Stimulated activated CD4-positive, alpha-beta T cell treated with anti-CD3 and anti-CD28 coated beads, Interleukin-2, amount 100 ng/mL, for 24 hours (primary cell): Measurements from ENCODE around the gene ADGRG7.
A peak's percentile ranks its signal among the peaks of the same experiment; 100 is the strongest.
"Not testable (repeated sequence)": the region's sequence is repeated elsewhere in the genome, so short reads cannot be mapped to it uniquely, and the experiment has no call there.

Source experiments
- DNase-seq, 2 donors: peaks; one replicate each; pipeline ENCODE4 v3.0.0-alpha.2; 2020

The ADGRG7 gene

DNA sequence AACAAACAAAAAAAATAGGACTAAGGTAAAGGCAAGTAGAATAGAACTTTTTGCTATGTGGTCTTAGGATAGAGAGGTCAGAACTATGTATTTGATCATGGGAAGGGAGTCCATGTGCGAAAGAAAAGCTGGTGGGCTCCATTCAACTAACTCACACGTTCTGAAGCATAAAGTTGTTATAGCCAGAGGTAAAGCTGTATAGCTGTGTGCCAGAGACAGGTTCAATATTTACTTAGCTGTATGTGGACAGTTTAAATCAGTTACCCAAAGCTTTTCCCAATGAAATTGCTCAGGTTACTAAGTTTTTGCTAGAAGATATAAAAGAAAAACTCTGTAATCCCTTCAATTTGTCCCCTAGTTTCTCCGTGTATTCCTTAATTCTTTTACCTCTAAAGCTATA lies 37.8 kb downstream of the ADGRG7 start:
- DNase-seq = no peak

DNA sequence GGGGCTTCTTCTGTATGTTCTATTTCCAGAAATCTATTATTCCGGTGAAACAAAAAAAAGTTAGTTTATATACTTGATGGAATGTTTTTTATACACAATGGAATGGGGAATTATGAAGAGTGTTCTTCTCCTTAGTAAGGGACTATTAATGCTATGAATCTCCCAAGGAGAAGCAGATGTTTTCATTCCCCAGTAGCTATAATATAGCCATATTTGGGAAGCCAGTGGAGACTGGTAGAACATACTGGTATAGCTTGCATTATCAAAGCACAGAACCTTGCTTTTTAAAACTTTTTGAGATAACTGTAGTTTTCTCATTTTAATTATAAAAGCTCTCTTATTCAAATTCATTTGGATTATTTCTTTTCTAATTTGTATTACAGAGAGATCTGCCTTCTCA lies 38.3 kb downstream of the ADGRG7 start:
- no peak for DNase-seq

- DNase-seq = no peak
Observed at GRCh38 chr3:100650651-100651619, 41.5 kb downstream of the ADGRG7 start.

DNA sequence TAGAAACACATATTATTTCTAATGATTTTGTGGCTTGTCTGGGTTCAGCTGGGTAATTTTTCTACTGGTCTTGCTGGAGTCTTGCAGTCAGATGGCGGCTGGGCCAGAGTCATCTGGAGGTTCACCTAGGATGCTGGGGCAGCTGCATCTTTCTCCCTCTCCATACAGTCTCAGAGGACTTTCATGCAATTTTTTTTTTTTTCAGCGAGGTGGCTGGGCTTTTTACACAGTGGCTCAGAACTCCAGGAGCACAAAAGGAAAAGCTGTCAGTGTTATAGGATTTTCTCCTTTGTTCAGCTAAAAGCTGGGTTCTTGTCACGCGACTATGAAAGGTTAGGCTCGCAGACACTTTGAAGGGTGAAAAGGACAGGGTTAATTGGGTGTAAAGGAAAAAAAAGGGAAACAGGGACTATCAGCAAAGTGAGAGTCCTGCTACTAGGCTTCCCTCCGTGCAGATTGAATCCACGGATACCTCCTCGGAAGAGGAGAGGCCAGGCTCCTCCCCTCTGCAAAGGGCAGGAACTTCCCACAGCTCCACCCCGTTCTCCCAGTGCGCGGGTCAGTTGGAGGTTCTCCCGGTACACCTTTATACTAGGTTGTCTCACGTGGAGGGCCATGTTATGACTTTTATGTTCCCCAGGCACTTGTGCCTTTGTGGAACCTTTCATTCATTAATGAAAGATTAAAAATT lies 44.3 kb downstream of the ADGRG7 start:
- DNase-seq = no peak

DNA sequence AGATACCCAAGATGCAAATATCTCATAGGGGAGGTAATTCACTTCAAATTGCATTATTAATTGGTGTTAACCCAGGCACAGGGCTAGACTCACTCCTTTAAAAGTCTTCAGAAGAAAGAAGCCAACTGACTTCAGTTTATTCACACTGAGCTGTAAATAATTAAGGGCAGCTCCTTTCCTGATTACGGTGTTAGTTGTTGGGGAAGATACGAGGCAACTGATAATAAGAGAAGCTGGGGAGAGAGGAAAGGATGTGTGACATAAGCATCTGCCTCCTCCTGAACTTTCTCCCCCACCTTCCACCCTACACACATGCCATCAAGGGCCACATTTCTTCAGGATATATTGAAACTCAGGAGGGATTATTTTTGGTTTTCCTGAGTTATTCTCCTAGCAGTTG lies 47.5 kb downstream of the ADGRG7 start:
- DNase-seq = no peak

- DNase-seq = not testable (repeated sequence)
Observed at GRCh38 chr3:100661294-100661693, 51.9 kb downstream of the ADGRG7 start.

- no peak for DNase-seq
Observed at GRCh38 chr3:100662113-100662823, 52.9 kb downstream of the ADGRG7 start.

GRCh38 chr3:100665230-100665629 lies 55.8 kb downstream of the ADGRG7 start:
- peak in 1 of 2 donors; percentile 11 for DNase-seq

DNA sequence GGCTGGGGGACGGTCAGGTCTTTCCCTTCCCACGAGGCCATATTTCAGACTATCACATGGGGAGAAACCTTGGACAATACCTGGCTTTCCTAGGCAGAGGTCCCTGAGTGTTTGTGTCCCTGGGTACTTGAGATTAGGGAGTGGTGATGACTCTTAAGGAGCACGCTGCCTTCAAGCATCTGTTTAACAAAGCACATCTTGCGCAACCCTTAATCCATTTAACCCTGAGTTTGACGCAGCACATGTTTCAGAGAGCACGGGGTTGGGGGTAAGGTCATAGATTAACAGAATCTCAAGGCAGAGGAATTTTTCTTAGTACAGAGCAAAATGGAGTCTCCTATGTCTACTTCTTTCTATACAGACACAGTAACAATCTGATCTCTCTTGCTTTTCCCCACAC lies 57.3 kb downstream of the ADGRG7 start:
- DNase-seq = not testable (repeated sequence)

GRCh38 chr3:100667316-100667715 lies 57.9 kb downstream of the ADGRG7 start:
- not testable (repeated sequence) for DNase-seq

DNA sequence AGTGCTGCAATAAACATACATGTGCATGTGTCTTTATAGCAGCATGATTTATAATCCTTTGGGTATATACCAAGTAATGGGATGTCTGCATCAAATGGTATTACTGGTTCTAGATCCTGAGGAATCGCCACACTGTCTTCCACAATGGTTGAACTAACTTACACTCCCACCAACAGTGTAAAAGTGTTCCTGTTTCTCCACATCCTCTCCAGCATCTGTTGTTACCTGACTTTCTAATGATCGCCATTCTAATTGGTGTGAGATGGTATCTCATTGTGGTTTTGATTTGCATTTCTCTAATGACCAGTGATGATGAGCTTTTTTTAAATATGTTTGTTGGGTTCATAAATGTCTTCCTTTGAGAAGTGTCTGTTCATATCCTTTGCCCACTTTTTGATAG lies 61.6 kb downstream of the ADGRG7 start:
- not testable (repeated sequence) for DNase-seq

DNA sequence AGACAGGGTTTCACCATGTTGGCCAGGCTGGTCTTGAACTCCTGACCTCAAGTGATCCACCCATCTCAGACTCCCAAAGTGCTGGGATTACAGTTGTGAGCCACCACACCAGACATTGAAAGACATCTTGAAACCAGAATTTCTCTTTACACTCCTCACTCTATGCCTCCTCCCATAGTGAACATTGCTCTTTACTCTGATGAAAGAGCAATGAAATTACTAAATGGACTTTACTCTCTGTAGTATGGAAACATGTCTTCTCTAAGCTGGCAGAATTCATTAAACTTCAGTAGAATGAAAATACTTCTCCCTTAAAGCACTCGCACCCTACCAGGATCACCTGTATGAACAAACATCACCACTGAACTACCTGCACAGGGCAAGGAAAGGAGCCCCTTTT lies 72.1 kb downstream of the ADGRG7 start:
- DNase-seq = no peak

- DNase-seq = no peak
Observed at GRCh38 chr3:100682056-100682853, 72.9 kb downstream of the ADGRG7 start.

GRCh38 chr3:100682854-100683760 lies 73.7 kb downstream of the ADGRG7 start:
- DNase-seq = no peak

- no peak for DNase-seq
Observed at GRCh38 chr3:100693225-100693624, 83.8 kb downstream of the ADGRG7 start.

- no peak for DNase-seq
Observed at GRCh38 chr3:100695696-100696095, 86.3 kb downstream of the ADGRG7 start.

DNA sequence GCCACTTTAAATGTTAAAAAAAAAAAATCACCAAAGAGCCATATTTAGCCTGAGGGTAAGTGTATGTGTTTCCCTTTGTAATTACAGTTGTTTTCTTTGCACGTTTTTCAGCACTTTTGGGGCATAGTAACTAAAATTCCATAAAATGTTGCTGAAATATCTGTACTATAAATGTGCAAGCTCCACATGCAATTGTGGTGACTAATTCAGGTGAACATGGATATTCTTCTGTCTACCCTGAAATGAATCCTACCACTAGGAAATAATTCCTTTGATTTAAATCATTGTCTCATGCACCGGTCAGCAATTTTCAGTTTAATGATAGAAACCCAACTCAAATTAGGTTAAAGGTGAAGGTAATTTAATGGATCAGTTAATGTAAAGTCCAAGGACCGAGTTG lies 86.8 kb downstream of the ADGRG7 start:
- DNase-seq = no peak

DNA sequence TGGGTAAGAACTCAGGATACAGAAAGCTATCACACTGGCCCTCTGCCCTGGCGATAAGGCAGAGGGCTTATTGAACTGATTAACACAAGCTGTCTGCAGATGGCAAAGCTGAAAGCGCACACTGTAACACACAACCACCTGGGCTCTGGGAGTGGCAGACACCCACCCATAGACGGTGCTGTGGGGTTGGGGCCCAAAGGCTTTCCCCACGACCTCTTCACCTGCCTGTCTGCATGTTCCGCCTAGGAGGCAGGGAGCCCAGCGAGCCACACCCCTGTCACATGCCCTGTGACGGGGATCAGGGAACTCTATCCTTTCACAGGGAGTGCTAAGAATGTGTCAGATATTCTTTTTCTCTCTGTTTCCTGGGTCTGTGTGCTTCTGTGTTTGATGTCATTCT lies 87.8 kb downstream of the ADGRG7 start:
- no peak for DNase-seq

GRCh38 chr3:100697723-100698285 lies 88.4 kb downstream of the ADGRG7 start:
- DNase-seq = no peak

DNA sequence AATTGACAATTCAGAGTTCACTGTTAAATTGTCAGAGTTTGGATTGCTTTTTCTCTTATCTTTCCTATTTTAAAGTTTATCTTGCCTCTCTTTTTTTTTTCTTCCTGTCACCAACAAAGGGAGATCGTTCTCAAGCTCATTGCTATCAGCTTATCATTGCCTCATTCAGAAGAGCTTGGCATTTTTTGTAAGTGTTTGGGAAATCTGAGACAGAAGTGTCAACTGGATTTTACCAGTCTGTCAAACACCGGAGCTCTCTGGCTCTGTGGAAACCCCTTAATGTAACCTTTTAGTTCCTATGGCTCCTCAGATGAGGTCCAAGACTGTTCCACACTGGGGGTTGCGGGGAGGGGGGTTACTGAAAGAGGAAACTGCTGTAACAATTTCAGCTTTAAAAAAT lies 89.3 kb downstream of the ADGRG7 start:
- DNase-seq = no peak

DNA sequence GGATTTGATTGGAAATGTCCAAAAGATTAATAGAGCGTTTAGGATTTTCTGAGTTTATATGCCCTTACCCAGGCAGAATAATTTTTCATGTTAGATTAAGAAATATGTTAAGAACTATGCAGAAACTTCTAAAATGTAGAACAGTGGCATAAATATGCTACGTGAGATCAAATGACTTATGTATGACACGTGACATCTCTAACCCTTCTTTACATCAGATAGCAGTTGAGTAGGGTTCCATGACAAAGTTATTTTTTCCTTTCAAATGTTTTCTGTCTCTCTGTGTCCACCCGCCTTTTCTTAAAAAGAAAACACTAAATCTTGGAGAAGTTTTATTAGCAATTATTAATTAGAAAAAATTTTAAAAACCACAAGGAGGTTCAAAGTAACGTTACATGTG lies 91.3 kb downstream of the ADGRG7 start:
- DNase-seq = no peak
